SJCRH30 (cell line): ENCODE measurements around the gene CD99. TPM values are rescaled to one million over a fixed set of nuclear protein-coding genes. Genes with fewer than 3 reads are reported as not detected.

Experiments used
- DNase-seq, 2 experiments: peaks; one replicate each; pipeline ENCODE4 v3.0.0-alpha.2; 2015 to 2020
- H3K27ac ChIP-seq: fragments of 250-450 bp; sonication (Bioruptor Pico); 2 replicates; pipeline ENCODE4 v1.5.1; 2020; ENCODE audit warnings: mild to moderate bottlenecking, moderate library complexity
- H3K27me3 ChIP-seq: fragments of 250-450 bp; sonication (Bioruptor Pico); 2 replicates; pipeline ENCODE4 v1.5.1; 2020; ENCODE audit warnings: mild to moderate bottlenecking, moderate library complexity
- H3K36me3 ChIP-seq: fragments of 250-450 bp; sonication (Bioruptor Pico); 2 replicates; pipeline ENCODE4 v1.5.1; 2020; ENCODE audit warnings: mild to moderate bottlenecking, moderate library complexity
- H3K4me1 ChIP-seq: fragments of 250-450 bp; sonication (Bioruptor Pico); 2 replicates; pipeline ENCODE4 v1.5.1; 2020; ENCODE audit warnings: mild to moderate bottlenecking, moderate library complexity
- H3K4me3 ChIP-seq: fragments of 250-450 bp; sonication (Bioruptor Pico); 2 replicates; pipeline ENCODE4 v1.5.1; 2020; ENCODE audit warnings: mild to moderate bottlenecking, moderate library complexity
- H3K9me3 ChIP-seq: fragments of 250-450 bp; sonication (Bioruptor Pico); replicated peaks from 2 replicates; pipeline ENCODE4 v1.5.1; 2020; ENCODE audit warnings: mild to moderate bottlenecking, moderate library complexity
- total RNA-seq: library from RNA; depleted of rRNA; stranded (reverse); fragments of >200 nt; shearing (Covaris generic); gene quantifications from 2 replicates; pipeline ENCODE4 v1.2.3, GENCODE V29; 2014

Gene CD99
- total RNA-seq, 1 experiment from 2014 or later = 166 TPM

DNA sequence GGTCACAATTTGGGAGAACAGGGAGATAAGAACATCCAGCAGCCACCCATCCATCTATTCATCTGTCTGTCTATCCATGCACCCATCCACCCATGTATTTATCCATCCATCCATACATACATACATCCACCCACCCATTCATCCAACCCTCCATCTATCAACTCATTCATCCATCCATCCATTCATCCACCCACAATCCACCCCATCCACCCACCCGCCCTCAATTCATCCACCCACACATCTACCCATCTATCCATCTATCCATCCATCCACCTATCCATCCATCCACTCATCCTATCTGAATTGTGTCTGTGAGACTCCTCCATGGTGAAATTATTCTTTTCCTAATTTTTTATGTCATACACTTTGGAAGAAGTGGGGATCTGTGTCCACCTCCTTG is 6.8 kb upstream of the CD99 start:
- Histone ChIP-seq H3K4me1 (peaks cover 11% of the 10 kb centered on the region), H3K27me3 (no peaks in the 10 kb centered on the region), H3K36me3 (no peaks in the 10 kb centered on the region), H3K4me3 (no peak overlapping the region), H3K27ac (no peak overlapping the region), H3K9me3 (no peaks in the 10 kb centered on the region)
- no peak for DNase-seq

DNA sequence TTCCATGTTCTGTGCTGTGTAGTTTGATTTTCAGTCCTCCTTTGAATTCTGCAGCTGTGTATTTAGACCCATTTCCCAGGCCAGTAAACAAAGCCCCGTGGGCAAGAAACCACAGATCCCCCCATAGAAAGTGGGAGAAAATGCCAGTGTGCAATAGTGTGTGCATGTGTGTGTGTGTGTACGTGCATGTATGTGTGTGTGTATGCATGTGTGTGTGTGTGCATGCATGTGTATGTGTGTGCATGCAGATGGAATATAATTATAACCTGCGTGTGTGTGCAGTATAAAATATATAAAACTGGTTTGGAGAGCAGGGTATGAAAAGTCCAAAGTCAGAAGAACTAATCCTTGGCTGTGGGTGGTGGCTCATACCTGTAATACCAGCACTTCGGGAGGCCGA is 5.2 kb upstream of the CD99 start:
- peaks cover 2% of the 10 kb centered on the region; the same call in 1 of the 2 replicates for H3K4me1 ChIP-seq
- H3K27ac ChIP-seq = no peak overlapping the region
- no peaks in the 10 kb centered on the region for H3K9me3 ChIP-seq
- no peaks in the 10 kb centered on the region for H3K27me3 ChIP-seq
- H3K36me3 ChIP-seq = no peaks in the 10 kb centered on the region
- no peak for DNase-seq
- no peak overlapping the region for H3K4me3 ChIP-seq

DNA sequence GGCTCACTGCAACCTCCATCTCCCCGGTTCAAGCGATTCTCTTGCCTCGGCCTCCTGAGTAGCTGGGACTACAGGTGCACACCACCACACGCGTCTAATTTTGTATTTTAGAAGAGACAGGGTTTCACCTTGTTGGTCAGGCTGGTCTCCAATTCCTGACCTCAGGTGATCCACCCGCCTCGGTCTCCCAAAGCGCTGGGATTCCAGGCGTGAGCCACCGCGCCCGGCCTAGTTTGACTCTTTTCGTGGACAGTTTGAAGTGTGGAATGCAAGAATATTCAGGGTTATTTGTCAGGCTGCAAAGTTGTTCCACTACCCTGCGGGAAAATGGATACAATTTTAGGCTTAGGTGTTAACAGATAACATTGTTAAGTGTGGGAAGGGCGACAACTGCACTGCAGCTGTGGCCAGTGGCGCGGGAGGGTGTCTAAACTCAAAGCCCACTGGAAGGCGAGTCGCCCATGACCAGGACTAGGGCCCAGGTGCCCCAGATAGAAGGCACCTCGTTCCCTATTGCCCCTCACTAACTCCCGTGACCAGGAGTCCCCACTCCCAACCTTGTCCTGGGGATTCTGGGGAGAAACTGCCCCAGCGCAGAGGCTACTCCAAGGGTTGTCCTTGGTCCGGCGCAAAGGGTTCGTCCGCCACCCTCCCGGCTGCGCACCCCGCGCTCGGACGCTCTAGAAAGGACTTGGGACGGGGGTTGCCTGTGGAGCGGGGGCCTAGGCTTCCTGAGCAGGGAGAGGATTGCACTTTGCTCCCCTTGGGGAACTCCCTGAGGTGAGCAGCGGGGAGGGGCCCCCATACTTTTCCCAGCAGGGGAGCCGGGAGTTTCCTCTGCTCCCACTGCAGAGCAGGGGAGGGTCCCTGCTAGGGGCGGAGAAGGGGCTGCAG is 1.1 kb upstream of the CD99 start:
- Histone ChIP-seq H3K4me3 (peak overlapping the region; percentile 91), H3K27ac (no peak overlapping the region), H3K36me3 (no peaks in the 10 kb centered on the region), H3K27me3 (no peaks in the 10 kb centered on the region), H3K9me3 (no peaks in the 10 kb centered on the region), H3K4me1 (peaks cover 5% of the 10 kb centered on the region; the same call in 1 of the 2 replicates)
- DNase-seq = peak in 1 of 2 experiments; percentile 21

DNA sequence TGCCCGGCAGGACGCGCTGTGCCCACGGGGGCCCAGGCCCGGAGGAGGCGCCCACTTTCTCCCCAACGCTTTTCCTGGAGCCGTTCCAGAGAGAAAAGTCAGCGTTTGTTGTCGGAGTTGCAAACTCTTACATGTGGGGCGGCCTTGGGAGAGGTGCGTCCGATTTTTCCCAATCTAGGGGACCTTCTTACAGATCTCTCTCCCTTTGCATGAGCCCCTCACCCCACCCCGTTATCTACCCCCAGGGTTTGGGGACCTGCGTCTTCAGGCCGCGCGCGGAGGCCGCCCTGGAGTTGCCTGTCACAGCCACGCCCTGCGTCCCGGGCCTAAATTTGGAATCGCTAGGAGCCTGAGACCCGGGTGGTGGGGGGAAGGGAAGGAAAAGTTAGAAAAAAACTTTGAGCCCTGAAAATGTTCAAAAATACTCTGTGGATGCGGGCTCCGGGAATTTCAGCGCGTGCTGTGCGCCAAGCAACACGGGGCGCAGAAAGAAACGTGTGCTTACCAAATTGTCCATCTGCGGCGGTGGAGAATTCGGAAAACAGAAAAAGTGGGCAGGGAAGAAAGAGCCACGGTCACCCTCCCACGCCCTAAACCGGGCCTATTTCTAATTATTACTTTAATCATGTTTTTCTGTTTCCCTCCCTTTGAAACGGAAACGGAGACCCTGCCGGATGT is 587 bp downstream of the CD99 start:
- H3K36me3 ChIP-seq = peaks cover 4% of the 10 kb centered on the region; the same call in 1 of the 2 replicates
- H3K27me3 ChIP-seq = no peaks in the 10 kb centered on the region
- peak overlapping the region; percentile 91 for H3K4me3 ChIP-seq
- DNase-seq = peak; percentile 57 to 61
- H3K27ac ChIP-seq = peak overlapping the region; percentile 47
- peaks cover 5% of the 10 kb centered on the region; the same call in 1 of the 2 replicates for H3K4me1 ChIP-seq
- no peaks in the 10 kb centered on the region for H3K9me3 ChIP-seq

- peaks cover 4% of the 10 kb centered on the region for H3K36me3 ChIP-seq
- peaks cover 5% of the 10 kb centered on the region; the same call in 1 of the 2 replicates for H3K4me1 ChIP-seq
- H3K27ac ChIP-seq = peak overlapping the region; percentile 47
- peak; percentile 37 to 50 for DNase-seq
- H3K4me3 ChIP-seq = peak overlapping the region; percentile 91
- H3K27me3 ChIP-seq = no peaks in the 10 kb centered on the region
- no peaks in the 10 kb centered on the region for H3K9me3 ChIP-seq
These were observed 1.4 kb downstream of the CD99 start for GRCh38 chrX:2692221-2693112.

- H3K9me3 ChIP-seq = no peaks in the 10 kb centered on the region
- no peak overlapping the region for H3K4me3 ChIP-seq
- no peak for DNase-seq
- no peaks in the 10 kb centered on the region for H3K27me3 ChIP-seq
- H3K36me3 ChIP-seq = peaks cover 4% of the 10 kb centered on the region
- H3K27ac ChIP-seq = no peak overlapping the region
- peaks cover 5% of the 10 kb centered on the region; the same call in 1 of the 2 replicates for H3K4me1 ChIP-seq
These were observed 2.3 kb downstream of the CD99 start for GRCh38 chrX:2693113-2694002.

DNA sequence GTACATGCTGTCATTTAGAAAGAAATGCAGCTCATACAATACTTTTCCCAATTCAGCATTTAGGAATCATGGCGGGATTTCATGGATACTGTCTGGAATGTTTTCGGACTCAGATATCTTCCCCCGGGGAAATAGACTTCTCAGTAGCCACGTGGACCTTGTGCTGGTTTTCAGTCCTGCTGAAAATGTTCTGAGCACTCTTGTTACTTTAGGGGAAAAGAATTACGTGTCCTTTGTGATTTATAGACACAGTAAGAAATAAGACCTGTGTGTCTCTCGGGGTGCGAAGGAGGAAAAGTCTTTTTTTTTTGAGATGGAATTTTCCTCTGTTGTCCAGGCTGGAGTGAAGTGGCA is 3.8 kb downstream of the CD99 start:
- Histone ChIP-seq H3K4me3 (no peak overlapping the region), H3K4me1 (peaks cover 5% of the 10 kb centered on the region; the same call in 1 of the 2 replicates)
- no peak for DNase-seq

GRCh38 chrX:2696698-2697215 is 5.7 kb downstream of the CD99 start:
- Histone ChIP-seq H3K27me3 (no peaks in the 10 kb centered on the region), H3K4me1 (peaks cover 12% of the 10 kb centered on the region), H3K9me3 (no peaks in the 10 kb centered on the region), H3K27ac (no peak overlapping the region), H3K4me3 (no peak overlapping the region), H3K36me3 (peaks cover 4% of the 10 kb centered on the region)
- peak in 1 of 2 experiments; percentile 23 for DNase-seq

More for the DNA sequence above, 3.8 kb downstream of the CD99 start:
- H3K27me3 ChIP-seq = no peaks in the 10 kb centered on the region
- peaks cover 4% of the 10 kb centered on the region for H3K36me3 ChIP-seq
- H3K27ac ChIP-seq = no peak overlapping the region
- H3K9me3 ChIP-seq = no peaks in the 10 kb centered on the region

DNA sequence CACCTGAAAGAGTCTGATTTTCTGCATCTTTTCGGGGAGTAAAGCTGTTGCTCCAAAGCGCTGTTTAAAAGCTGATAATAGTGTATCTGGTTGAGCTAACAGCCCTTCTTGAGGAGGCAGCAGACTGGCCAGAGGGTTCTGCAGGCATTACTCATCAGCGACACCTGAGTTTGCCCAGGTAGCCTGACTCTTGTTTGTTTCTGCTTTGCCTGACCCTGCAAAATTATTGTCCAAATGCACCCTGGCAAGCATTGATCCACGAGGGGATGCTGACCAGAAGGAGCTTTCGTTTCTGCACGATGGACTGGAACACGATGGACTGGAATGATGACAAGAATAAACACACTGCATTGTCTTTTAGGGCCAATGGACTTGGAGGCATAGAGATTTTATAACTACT is 6.2 kb downstream of the CD99 start:
- H3K36me3 ChIP-seq = peaks cover 4% of the 10 kb centered on the region
- H3K4me3 ChIP-seq = no peak overlapping the region
- H3K27ac ChIP-seq = no peak overlapping the region
- H3K27me3 ChIP-seq = no peaks in the 10 kb centered on the region
- H3K4me1 ChIP-seq = peaks cover 14% of the 10 kb centered on the region
- DNase-seq = no peak
- no peaks in the 10 kb centered on the region for H3K9me3 ChIP-seq

- Histone ChIP-seq H3K4me3 (no peak overlapping the region), H3K36me3 (peaks cover 4% of the 10 kb centered on the region)
These were observed 6.7 kb downstream of the CD99 start for GRCh38 chrX:2697741-2698299.

DNA sequence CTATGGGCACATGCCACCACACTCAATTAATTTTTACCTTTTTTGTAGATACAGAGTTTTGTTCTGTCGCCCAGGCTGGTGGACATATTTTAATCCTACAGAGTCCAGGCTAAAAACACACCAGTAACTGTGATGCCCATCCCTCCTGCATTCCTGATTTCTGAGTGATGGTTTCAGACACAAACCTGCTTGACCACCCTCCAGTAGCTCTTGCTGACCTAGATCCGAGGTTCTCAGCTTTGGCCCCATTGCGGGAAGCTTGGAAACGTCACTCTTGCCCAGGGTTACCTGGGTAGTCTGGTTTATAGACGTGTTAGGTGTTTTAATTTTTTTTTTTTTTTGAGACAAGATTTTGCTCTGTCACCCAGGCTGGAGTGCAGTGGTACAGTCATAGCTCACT is 7.5 kb downstream of the CD99 start:
- Histone ChIP-seq H3K36me3 (peaks cover 4% of the 10 kb centered on the region), H3K4me3 (no peak overlapping the region), H3K27ac (no peak overlapping the region), H3K27me3 (no peaks in the 10 kb centered on the region), H3K9me3 (no peaks in the 10 kb centered on the region), H3K4me1 (peaks cover 12% of the 10 kb centered on the region)
- DNase-seq = no peak

More at GRCh38 chrX:2697741-2698299, 6.7 kb downstream of the CD99 start:
- H3K9me3 ChIP-seq = no peaks in the 10 kb centered on the region
- no peaks in the 10 kb centered on the region for H3K27me3 ChIP-seq
- DNase-seq = no peak
- H3K4me1 ChIP-seq = peaks cover 12% of the 10 kb centered on the region
- no peak overlapping the region for H3K27ac ChIP-seq

DNA sequence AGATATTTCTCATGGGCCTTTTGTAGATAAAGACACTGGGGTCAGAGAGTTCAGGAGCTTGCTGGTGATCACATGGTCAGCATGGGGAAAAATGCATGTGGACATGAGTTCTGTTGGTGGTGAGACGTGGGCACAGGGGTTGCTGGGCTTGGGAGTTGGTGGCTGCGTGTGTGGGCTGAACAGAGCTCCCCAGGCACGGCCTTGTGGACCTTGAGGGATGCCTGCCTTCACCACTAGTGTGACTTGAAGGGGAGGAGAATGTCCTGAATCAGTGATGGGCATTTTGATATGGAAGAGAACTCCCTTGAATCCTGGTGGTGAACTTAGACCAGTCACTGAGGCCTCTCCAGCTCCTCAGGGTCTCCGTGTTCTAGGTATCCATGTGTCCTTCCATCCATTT is 8.9 kb downstream of the CD99 start:
- Histone ChIP-seq H3K4me1 (peaks cover 12% of the 10 kb centered on the region), H3K27ac (no peak overlapping the region), H3K9me3 (no peaks in the 10 kb centered on the region), H3K27me3 (no peaks in the 10 kb centered on the region), H3K4me3 (no peak overlapping the region), H3K36me3 (peaks cover 4% of the 10 kb centered on the region)
- DNase-seq = no peak
